CD4-positive, alpha-beta T cell treated with Interleukin-15 for 4 hours (primary cell): ENCODE measurements around the gene RPL3.
A peak's percentile ranks its signal among the peaks of the same experiment; 100 is the strongest.

Experiments used
- DNase-seq: peaks from one replicate; pipeline ENCODE4 v3.0.0-alpha.2; 2020; ENCODE audit warnings: low spot score

RPL3 gene

DNA sequence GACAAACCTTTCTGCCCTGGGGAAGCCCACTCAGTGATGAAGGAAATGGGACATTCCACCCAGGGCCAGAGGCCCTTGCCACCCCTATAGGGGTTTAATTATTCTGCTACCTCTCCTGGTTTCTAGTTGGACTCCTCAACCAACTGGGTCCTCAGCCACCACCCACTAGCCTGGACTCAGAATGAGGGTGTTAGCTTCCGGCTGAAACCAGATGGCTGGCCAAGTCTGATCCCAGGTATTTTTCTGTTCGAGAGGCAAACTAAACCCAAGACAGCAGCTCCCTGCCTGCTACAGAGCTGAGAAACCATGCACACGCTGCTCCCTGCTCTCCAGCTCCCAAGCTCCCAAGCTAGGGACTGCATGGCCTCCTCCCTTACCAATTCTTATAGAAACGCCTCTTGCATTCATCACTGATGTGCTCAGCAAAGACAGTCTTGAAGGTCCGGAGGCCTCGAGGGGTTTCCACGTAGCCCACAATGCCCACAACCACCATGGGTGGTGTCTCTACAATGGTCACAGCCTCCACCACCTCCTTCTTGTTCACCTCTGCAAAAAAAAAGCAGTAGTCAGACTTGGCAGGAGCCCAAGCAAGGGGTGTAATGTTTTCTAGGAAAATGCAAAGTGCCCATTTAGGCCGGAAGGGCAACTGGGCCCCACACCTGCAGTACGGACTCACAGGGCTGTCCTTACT lies 2.2 kb downstream of the RPL3 start:
- peak; percentile 62 for DNase-seq

- DNase-seq, result peak; percentile 88
Measured at GRCh38 chr22:39316440-39317083, 2.9 kb downstream of the RPL3 start.

- DNase-seq, result no peak
Measured at GRCh38 chr22:39315389-39315788, 4.0 kb downstream of the RPL3 start.

DNA sequence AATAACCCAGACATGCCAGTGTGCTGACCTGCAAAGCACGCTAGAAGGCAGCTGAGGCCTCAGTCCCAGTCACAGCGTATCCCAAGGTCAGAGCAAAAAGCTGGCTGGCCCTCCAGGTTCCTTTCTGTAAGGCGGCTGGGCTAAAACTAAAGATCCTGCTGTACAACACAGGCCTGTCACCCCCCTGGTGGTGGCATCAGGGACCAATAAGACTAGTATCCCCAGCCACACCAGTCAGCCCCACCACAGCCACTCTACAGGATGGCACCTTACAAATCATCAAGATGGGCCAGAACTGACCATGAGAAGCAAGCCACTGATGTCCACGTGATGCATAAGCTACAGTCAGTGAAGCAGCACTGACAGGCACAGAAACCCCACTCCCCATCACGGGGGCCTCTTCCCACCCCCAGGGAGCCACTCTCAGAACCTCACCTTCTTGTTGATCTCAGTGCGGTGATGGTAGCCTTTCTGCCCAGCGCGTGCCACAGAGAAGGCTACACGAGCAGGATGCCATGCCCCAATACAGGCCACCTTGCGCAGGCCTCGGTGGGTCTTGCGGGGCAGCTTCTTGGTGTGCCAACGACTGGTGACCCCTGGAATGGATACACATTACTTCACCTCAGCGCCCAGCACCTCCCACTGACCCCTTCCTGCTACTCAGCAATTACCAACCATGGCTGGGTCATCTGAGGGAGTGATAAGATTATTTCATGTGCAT lies 5.0 kb downstream of the RPL3 start:
- no peak for DNase-seq

- no peak for DNase-seq
Measured at GRCh38 chr22:39313258-39314001, 6.0 kb downstream of the RPL3 start.

DNA sequence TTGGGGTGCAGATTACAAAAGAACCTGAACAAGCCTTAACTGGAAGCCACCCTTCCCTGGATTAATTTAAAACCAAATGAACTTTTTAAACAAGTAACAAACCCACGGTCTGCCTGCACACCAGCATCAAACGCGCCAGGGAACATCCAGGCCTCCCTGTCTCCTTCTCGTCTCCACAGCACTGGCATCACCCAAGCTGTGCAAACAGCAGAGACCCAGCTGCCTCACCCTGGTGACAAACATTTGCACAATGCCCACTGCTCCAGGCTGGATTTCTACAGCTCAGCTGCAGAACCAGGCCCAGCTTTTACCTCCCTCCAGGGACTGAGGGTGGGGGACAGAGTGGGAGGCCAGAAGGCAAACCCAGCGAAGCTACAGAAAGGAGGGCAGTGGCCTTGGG lies 7.0 kb downstream of the RPL3 start:
- no peak for DNase-seq

GRCh38 chr22:39311592-39312400 lies 7.6 kb downstream of the RPL3 start:
- no peak for DNase-seq

DNA sequence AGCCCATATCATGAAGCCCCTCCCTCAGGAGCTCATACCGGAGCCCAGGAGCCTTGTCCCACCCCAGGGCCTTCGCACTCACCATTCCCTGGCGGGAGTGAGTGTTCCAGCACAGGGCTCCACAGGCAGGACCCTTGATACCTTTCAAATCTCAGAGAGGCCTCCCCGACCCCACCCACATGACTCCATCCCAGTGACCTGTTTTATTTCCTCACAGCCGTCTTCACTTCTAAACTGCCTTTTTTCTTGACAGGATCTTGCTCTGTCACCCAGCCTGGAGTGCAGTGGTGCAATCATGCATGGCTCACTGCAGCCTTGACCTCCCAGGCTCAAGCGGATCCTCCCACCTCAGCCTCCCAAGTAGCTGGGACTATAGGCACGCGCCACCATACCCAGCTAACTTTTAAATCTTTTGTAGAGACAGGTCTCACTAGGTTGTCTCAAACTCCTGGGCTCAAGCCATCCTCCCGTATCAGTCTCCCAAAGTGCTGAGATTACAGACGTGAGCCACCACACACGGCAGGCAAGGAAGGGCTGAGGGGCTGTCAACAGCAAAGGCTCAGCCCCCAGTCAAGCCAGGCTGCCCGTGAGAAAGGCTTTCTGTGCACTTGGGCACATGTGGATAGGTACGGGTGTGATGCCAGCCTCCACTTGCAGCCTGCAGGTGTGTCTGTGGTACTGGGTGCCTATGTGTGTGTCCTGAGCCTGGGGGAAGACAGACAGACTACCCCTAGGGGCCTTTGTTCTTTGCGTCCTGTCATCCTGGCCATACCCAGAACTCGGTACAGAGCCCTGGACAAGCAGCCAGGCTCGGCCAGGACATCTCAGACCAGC lies 9.3 kb downstream of the RPL3 start:
- DNase-seq, result no peak

GRCh38 chr22:39309364-39309861 lies 10.0 kb downstream of the RPL3 start:
- DNase-seq, result no peak

DNA sequence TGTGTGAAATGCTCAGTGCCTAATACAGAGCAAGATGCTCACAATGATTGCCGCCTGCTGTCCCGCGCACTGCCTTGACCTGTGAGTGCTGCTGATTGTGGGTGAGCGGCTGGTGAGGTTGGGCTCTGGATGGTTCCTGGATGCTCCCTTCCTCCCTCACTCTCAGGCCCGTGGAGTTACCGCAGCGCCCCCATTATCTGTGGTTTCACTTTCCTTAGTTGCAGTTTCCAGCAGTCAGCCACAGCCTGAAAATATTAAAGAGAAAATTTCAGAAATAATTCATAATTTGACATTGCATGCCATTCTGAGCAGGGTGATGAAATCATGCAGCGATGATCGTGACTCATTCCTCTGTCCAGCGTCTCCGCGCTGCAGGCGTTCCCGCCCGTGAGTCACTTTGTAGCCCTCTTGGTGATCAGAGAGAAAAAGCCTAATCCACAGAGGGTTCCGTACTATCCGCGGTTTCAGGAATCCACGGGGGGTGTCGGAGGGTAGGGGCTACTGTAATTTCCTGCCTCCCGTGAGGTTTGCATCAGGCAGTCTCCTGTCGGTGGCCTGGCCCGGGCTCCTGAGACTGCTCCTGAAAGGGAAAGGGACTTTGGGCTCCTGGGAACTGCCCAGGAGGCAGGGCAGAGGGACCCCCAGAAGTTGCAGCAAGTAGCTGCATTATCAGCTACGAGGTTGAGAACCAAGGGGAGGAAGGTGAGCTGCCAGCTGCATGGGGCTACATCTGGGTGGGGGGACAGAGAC lies 10.6 kb downstream of the RPL3 start:
- DNase-seq, result peak; percentile 34

DNA sequence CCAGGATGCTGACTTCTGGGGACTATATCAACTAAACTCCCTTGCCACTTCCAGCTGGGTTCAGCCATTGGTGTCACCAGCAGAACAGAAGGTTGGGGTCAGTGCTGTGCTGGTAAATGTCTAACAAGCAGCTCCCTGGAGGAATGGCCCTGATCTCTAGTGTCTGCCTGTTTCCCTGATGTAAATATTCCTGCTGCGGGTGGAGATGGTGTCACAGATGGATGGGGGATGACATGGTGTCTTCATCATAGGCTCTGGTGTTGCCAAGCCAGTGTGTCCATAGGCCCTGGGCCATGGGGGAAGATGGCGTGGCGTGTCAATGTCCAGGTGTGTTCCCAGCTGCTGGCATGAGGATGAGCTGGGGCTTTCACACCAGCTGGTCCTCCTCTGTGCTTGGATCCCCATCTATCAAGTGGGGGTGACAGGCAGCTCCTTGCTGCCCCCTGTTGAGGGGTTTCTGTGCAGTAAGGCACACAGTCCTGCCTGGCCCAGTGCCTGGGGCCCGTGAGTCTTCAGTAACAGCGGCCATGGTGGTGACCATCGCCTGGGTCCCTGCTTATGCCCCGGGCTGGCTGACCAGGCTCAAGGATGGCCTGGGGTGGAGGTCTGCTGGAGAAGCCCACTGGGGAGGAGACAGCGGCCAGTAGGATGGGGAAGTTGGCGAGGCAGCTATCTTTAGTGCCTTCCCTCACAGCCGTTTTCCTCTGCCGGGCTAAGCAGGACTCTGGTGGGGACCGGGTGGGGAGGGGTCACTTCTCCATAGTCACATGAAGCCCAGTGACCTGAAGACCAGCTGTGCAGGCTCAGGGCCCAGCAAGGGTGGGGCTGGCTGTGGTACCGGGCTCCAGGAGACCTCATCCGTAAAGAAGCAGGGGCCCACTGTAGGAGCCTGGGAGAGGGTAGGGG lies 12.7 kb downstream of the RPL3 start:
- peak; percentile 59 for DNase-seq

DNA sequence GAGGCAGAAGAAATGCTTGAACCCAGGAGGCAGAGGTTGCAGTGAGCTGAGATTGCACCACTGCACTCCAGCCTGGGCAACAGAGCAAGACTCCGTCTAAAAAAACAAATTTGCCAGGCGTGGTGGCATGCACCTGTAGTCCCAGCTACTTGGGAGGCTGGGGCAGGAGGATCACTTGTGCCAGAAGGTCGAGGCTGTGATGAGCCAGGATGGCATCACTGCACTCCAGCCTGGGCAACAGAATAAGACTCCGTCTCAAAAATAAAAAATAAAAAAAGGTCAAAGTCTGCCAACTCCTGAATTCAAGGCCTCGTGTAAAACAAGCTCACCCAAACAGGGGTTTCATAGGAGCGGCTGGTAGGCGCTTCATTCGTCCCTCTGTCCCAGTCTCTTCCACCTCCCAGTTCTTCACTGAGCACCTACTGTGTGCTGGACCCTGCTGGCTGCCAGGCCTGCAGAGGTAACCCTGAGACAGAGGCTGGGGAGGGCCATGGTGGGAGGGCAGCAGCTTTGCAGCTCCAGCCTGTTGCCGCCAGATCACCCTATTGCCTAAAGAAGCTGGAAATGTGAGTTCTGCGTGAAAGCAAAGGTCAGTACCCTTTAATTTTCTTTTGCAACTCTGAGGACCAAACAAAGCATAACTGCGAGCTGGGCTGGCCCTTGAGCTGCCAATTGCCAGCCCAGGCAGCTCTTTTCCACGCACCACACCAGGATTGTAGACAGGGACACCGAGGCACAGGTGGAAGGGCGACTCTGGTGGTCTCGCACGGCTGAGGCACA lies 15.3 kb downstream of the RPL3 start:
- DNase-seq, result no peak

GRCh38 chr22:39303358-39303757 lies 16.1 kb downstream of the RPL3 start:
- DNase-seq, result no peak

DNA sequence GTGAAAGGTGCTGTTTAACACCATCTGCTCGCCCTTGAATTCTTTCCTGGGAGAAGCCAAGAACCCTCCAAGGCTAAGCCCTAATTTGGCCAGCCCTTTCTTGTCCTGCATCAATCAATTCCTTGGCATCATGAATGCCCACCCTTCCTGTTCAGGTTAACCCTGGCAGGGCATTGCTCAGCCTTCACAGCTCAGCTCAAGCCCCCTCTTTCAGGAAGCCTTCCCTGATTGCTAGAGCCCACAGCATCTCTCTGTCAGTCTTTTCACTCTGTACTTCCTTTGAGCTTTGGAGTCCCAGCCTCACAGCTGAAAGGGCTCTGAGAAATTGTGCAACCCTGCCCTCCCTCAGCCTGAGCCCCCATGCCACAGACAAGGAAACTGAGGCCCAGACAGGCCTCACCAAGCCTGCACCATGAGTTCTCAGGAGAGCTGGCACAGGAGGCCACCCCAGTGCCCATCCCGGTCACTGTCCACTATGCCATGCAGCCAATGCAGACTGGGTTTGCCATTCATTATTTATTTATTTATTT lies 16.9 kb downstream of the RPL3 start:
- DNase-seq, result no peak

DNA sequence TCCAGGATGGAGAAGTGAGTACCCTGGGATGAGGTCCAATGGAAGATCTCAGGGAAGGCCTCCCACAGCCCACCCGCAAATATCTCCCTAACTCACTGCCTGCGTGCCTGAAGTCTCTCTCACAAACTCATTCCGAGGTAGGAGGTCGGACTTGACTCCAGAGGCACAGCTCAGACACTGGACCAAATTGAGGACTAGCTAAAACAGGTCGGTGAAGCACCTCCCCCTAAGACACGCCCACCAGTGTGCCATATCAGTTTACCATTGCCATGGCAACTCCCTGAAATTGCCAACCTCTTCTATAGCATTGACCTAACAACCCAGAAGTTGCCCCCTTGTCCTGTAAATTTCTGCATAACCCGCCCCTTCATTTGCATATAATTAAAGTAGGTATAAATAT lies 17.5 kb downstream of the RPL3 start:
- DNase-seq, result no peak

DNA sequence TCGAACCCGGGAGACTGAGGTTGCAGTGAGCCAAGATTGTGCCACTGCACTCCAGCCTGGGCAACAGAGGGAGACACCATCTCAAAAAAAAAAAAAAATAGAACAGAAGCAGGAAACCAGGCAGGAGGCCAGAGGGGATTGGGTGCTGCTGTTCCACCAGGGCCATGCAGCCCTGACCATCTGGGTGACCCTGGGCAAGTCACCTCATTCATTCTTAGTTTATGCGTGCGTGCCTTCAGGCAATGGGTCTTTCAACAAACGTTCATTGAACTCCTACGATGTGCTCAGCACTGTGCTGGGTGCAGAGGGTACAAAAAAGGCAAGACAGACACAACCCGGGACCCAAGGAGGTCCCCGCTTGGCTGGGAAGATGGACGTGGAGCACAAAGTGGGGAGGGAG lies 18.3 kb downstream of the RPL3 start:
- DNase-seq, result no peak

DNA sequence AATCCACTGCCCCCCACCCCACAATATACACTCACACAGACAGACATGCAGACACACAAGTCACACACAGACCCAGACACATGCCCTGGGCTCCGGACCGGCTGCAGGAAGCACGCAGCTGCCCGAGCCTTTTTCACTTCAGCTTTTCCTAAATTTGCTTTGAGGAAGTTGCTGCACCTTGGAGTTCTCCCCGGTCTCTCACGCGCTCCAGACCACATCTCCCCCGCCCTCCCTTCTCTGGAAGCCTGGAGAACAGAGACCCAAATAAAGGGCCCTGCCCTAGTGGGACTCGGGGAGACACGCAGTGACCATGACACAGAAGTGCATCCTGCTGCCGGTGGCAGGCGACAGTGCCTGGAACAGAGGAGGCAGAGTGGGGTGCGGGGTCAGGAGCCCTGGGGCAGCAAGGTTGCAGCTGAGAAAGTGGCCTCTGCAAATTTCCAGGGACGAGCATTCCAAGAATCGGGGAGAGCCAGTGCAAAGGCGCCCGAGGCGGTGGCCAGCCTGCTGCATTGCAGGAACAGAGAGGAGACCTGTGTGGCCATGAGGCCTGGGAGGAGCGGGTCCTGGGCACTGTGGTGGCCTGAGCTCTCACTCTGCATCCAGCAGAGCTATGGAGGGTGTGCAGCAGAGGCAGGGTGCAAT lies 19.1 kb downstream of the RPL3 start:
- no peak for DNase-seq
